Measurements from ENCODE around the gene CHCHD6.

DNA sequence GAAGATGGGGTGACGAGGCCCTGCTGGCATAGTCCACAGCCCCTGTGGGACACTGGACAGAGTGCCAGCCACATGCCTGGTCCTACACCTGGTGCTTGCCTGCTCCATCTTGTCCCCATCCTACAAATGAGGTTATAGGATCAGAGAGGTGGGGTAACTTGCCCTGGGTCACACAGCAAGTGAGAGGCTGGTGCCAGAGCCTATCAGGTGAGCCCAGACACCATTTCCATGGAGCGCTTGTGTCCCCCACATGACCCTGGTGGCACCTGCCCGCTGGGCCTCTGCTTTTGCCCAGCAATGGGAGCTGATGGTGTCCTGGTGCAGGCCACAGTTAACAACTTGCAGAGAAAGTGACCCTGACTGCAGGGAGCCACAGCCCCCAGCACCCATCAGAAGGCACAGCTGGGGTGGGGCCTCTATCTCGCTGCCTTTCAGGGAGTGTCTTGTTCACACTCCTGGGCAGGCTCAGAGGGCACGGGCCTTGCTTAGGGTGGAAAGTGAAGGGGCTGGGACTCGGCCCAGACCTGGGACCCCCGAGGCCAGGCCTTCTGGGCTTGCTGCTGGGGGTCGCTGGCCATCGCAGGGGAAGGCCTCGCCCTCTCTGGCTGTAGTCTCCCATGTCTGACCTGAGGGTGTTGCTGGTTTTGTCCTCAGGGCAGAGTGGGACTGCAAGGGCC lies 286.1 kb downstream of the CHCHD6 start:
- TF ChIP-seq, protein P1, sequence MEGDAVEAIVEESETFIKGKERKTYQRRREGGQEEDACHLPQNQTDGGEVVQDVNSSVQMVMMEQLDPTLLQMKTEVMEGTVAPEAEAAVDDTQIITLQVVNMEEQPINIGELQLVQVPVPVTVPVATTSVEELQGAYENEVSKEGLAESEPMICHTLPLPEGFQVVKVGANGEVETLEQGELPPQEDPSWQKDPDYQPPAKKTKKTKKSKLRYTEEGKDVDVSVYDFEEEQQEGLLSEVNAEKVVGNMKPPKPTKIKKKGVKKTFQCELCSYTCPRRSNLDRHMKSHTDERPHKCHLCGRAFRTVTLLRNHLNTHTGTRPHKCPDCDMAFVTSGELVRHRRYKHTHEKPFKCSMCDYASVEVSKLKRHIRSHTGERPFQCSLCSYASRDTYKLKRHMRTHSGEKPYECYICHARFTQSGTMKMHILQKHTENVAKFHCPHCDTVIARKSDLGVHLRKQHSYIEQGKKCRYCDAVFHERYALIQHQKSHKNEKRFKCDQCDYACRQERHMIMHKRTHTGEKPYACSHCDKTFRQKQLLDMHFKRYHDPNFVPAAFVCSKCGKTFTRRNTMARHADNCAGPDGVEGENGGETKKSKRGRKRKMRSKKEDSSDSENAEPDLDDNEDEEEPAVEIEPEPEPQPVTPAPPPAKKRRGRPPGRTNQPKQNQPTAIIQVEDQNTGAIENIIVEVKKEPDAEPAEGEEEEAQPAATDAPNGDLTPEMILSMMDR (IDR thresholded peaks at IDR 0.05): no peak
- TF ChIP-seq POLR2A (IDR thresholded peaks at IDR 0.05): no peak
